K562 (cell line): ENCODE results near the gene MRPL4. TPM values are rescaled to one million over a fixed set of nuclear protein-coding genes. Genes with fewer than 3 reads are reported as not detected.

ENCODE experiments used
- BRF1 ChIP-seq: IDR thresholded peaks from 3 replicates; pipeline ENCODE4 v1.6.1; 2011; ENCODE audit warnings: borderline replicate concordance, mild to moderate bottlenecking; ENCODE audit not compliant: insufficient read length; ENCODE audit errors: extremely low read depth
- CHAMP1 ChIP-seq: fragments of 450-650 bp; IDR thresholded peaks from 2 replicates; pipeline ENCODE4 v1.6.1; 2016; ENCODE audit warnings: mild to moderate bottlenecking
- KHSRP ChIP-seq: fragments of 450-650 bp; IDR thresholded peaks from 2 replicates; pipeline ENCODE4 v1.6.1; 2017
- LARP7 ChIP-seq: fragments of 450-650 bp; IDR thresholded peaks from 2 replicates; pipeline ENCODE4 v1.6.1; 2016
- MAZ ChIP-seq, 2 experiments: fragments of 450-650 bp in 1 of 2; sonication (generic) in 1 of 2; formaldehyde crosslinking; IDR thresholded peaks in 1 of 2; conservative IDR thresholded peaks in 1 of 2; 2 replicates each; pipeline versions ENCODE4 v1.4.0 to v1.5.0; 2020; ENCODE audit warnings: mild to moderate bottlenecking in 1 of 2, missing genetic modification reagents in 1 of 2
- MNT ChIP-seq, 2 experiments: fragments of 450-650 bp; conservative IDR thresholded peaks; 2 replicates each; pipeline ENCODE4 v1.6.1; 2017; ENCODE audit warnings: mild to moderate bottlenecking in 2 of 2, moderate library complexity in 2 of 2
- NONO ChIP-seq, 2 experiments: fragments of 200-400 bp in 1 of 2; fragments of 450-650 bp in 1 of 2; formaldehyde crosslinking in 1 of 2; IDR thresholded peaks; 2 replicates each; pipeline ENCODE4 v1.6.1; 2017; ENCODE audit warnings: low read depth in 2 of 2, mild to moderate bottlenecking in 2 of 2, moderate library complexity in 2 of 2, low read length in 1 of 2
- NR1H2 ChIP-seq: sonication (generic); formaldehyde crosslinking; IDR thresholded peaks from 2 replicates; pipeline ENCODE4 v1.4.0; 2020; ENCODE audit warnings: mild to moderate bottlenecking, missing genetic modification reagents
- PBX2 ChIP-seq, 2 experiments: IDR thresholded peaks in 1 of 2; conservative IDR thresholded peaks in 1 of 2; 2 replicates each; pipeline ENCODE4 v1.6.1; 2016; ENCODE audit warnings: low read depth in 2 of 2, mild to moderate bottlenecking in 1 of 2, missing compliant biosample characterization in 1 of 2, missing genetic modification characterization in 1 of 2, moderate library complexity in 1 of 2
- SIN3A ChIP-seq, 2 experiments: fragments of 150-350 bp in 1 of 2; IDR thresholded peaks; 2 replicates each; pipeline ENCODE4 v1.6.1; 2011 to 2016; ENCODE audit warnings: borderline replicate concordance in 2 of 2, low read depth in 2 of 2, low read length in 2 of 2, mild to moderate bottlenecking in 2 of 2, moderate library complexity in 2 of 2; ENCODE audit not compliant: control insufficient read depth in 1 of 2
- SMAD2 ChIP-seq: fragments of 150-350 bp; IDR thresholded peaks from 2 replicates; pipeline ENCODE4 v1.6.1; 2014; ENCODE audit warnings: low read depth, mild to moderate bottlenecking, low read length
- TRIM25 ChIP-seq: fragments of 450-650 bp; IDR thresholded peaks from 2 replicates; pipeline ENCODE4 v1.7.0; 2016; ENCODE audit warnings: borderline replicate concordance
- VEZF1 ChIP-seq: fragments of 200-800 bp; sonication (Bioruptor generic); IDR thresholded peaks from 2 replicates; pipeline ENCODE4 v1.6.1; 2017; ENCODE audit warnings: missing genetic modification characterization, missing compliant biosample characterization
- ZNF311 ChIP-seq: fragments of 250-450 bp; sonication (Bioruptor Pico); IDR thresholded peaks from 2 replicates; pipeline ENCODE4 v1.4.0; 2020; ENCODE audit warnings: mild to moderate bottlenecking, moderate library complexity
- ZNF696 ChIP-seq: fragments of 250-450 bp; sonication (Bioruptor Pico); conservative IDR thresholded peaks from 2 replicates; pipeline ENCODE4 v1.4.0; 2020; ENCODE audit warnings: mild to moderate bottlenecking, moderate library complexity
- polyA plus RNA-seq, 8 experiments: library from polyadenylated mRNA; depleted of rRNA in 4 of 8; stranded (reverse) in 5 of 8; unstranded in 3 of 8; fragments of >200 nt; fragmentation: Nextera tagmentation in 2 of 8; fragmentation: Illumina TruSeq in 1 of 8; extraction: Ambion mirVana in 2 of 8; extraction: Trizol in 1 of 8; gene quantifications; 2 replicates each; pipeline versions ENCODE4 v1.2.1 to v1.2.3, GENCODE V29; 2011 to 2014; ENCODE audit warnings: inconsistent platforms in 1 of 8, missing spikeins in 1 of 8
- total RNA-seq, 7 experiments: library from RNA; depleted of rRNA in 6 of 7; stranded (reverse); fragments of >200 nt in 6 of 7; fragmentation: Illumina TruSeq in 2 of 7; extraction: Trizol in 2 of 7; gene quantifications; 2 replicates each; pipeline versions ENCODE4 v1.2.1 to v1.2.3, GENCODE V29; 2011 to 2021; ENCODE audit warnings: low replicate concordance in 1 of 7

MRPL4 gene
- total and polyA plus RNA-seq, 9 of the 15 experiments (the other 6 are each of a cell fraction or from before 2014, with no cell fraction given) = 1.4 to 239 (median 64.9) TPM

- TF ChIP-seq MAZ (CRISPR knock-in tag; conservative IDR thresholded peaks at IDR 0.05 in 1 of 2, IDR thresholded peaks at IDR 0.05 in 1 of 2) (no peak), MNT (conservative IDR thresholded peaks at IDR 0.05) (peak in 1 of 2 experiments; percentile 55; a peak in 1 of 4 replicates), ZNF311 (CRISPR knock-in tag) (0 out of 2 replicates have a peak, but pooled peaks have one; percentile 36), SMAD2 (no peak), LARP7 (no peak), NR1H2 (CRISPR knock-in tag) (no peak), VEZF1 (CRISPR knock-in tag) (peak; percentile 76), TRIM25 (no peak), NONO (IDR thresholded peaks at IDR 0.05; ENCODE audit: low read depth in 2 of 2, low read length in 1 of 2) (no peak), SIN3A (IDR thresholded peaks at IDR 0.05; ENCODE audit: borderline replicate concordance in 2 of 2, control insufficient read depth in 1 of 2, low read depth in 2 of 2, low read length in 2 of 2) (no peak), KHSRP (no peak), PBX2 (CRISPR knock-in tag; IDR thresholded peaks at IDR 0.05; ENCODE audit: low read depth) (no peak), PBX2 (tag; conservative IDR thresholded peaks at IDR 0.05; ENCODE audit: low read depth) (no peak), ZNF696 (CRISPR knock-in tag) (no peak), BRF1 (no peak), CHAMP1 (no peak)
These were observed 53.3 kb downstream of the MRPL4 start (continued) for GRCh38 chr19:10305139-10305806.
